ENCODE data around the gene HNRNPA0.

DNA sequence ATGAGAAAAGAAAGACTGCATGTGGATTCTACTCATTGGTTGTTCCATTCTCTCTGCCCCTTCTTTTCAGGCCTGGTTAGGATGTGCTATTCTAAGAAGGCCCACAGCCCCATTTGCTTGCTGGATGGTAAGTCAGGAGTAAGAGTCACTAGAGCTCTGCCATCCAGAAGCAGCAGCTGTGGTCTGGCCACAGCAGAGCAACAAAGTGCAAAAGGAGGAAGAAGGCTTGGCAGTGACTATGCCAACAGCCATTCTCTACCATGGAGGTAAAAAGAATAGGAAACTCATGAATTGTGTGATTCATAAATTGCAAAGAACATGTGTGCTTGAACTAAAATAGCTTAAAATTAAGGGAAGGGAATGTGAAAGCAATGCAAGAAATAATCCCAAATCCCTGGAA is 39.2 kb downstream of the HNRNPA0 start:
- TF ChIP-seq, protein P1, sequence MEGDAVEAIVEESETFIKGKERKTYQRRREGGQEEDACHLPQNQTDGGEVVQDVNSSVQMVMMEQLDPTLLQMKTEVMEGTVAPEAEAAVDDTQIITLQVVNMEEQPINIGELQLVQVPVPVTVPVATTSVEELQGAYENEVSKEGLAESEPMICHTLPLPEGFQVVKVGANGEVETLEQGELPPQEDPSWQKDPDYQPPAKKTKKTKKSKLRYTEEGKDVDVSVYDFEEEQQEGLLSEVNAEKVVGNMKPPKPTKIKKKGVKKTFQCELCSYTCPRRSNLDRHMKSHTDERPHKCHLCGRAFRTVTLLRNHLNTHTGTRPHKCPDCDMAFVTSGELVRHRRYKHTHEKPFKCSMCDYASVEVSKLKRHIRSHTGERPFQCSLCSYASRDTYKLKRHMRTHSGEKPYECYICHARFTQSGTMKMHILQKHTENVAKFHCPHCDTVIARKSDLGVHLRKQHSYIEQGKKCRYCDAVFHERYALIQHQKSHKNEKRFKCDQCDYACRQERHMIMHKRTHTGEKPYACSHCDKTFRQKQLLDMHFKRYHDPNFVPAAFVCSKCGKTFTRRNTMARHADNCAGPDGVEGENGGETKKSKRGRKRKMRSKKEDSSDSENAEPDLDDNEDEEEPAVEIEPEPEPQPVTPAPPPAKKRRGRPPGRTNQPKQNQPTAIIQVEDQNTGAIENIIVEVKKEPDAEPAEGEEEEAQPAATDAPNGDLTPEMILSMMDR (conservative IDR thresholded peaks at IDR 0.05; ENCODE audit: low read length), result no peak
- no peak for TF ChIP-seq EZH2phosphoT487 (IDR thresholded peaks at IDR 0.05; ENCODE audit: borderline replicate concordance, low read depth, low read length)

Measured in OCI-LY7 (cell line).